H54 (cell line): Measurements from ENCODE around the gene PITPNC1.

Experiments used
- DNase-seq: peaks from one replicate; pipeline ENCODE4 v3.0.0; 2011; ENCODE audit warnings: low spot score, mixed read lengths; ENCODE audit not compliant: insufficient read length
- FAIRE-seq: peaks from 3 replicates; lab custom pipeline; 2011; peaks lifted over from hg19 to GRCh38; lab: Jason Lieb, UNC
- POLR2A ChIP-seq: IDR thresholded peaks from 2 replicates; pipeline ENCODE4 v1.6.1; 2011; ENCODE audit warnings: low read depth, mild to moderate bottlenecking, low read length

Gene PITPNC1

DNA sequence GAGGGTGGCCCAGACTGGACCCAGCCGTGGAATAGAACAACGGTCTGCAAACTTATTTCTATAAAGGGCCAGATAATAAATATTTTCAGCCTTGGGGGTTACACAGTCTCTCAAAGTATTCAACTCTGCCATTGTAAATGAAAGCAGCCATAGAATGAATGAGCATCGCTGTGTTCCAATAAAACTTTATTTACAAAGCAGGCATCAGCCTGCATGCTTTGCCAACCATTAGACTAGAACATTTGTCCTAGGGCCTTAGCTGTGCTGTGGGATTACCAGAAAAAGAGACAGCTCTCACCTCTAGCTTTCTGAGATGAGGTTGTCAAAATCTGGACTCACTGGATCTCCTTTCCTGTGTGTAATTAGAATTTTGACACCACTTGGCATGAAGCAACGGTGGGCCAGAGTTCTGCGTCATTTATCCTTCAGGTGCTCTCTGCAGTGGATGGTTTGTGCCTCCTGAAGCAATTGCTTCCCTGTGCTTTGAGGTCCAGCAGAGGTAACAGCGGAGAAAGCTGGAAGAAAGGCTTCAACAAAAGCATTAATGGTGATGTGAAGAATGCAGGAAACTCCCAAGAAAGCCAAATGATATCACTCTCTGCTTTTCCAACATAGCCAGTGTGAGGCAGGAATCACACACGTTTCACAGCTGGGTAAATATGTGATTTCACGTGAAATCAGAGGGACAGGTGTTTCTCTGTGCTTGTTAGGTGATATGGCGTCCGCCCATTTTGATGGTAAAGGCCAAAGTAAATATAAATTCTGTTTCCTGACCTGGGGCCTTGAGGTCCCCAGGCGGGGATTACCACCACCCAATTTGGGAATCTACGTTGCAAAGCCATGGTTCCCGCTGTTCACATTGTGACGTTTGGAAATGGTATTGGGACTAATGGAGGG is 148.4 kb downstream of the PITPNC1 start:
- no peak for DNase-seq
- FAIRE-seq, result no peak
- TF ChIP-seq POLR2A, result no peak

DNA sequence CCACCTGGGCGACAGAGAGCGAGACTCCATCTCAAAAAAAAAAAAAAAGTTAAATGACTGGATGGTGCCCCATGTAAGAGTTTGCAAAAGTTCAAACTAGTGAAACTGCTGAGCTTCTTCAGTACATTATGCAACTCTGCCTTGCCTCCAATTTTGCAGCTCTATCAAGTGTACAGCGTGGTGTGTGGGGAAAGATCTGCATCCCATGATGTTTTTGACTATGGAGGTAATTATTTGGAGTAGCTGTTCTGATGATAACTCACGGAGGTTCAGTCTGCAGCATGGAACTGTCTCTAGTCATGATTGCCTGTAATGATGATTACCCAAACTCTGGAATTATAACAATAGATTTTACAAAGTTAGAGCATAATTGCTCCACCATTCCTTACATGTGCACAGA is 149.6 kb downstream of the PITPNC1 start:
- DNase-seq, result no peak
- FAIRE-seq, result no peak
- TF ChIP-seq POLR2A, result no peak

DNA sequence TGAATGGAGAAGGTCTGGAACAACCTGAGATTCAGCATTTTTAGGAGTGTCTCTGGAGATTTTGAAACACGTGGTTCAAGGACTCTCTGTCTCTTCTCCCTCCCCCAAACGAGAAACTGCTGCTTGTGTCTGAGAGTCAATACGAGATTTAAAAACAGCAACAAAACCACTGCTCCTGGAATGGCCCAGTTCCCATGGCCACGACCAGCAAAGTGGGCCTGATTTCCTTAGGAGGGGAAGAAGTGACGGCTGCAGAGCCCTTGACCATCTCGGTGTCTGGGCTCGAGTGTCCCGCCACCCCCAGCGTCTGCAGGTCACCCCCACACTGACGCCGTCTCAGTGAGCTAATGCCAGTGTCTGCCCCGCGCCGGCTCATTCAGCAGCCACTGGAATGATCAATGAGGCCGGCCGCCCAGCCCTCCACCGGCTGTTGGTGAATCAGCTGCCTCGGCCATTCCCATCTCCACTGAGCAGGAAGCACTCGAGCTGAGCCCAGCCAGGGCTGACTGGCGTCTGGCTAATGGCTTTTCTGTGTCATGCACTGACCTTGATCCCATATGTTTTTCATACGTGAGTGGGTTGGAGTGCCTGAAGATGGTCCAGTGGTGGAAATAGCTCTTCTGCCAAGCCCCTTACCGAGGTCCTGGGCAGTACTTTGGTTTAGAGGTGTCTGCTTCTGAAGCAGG is 151.8 kb downstream of the PITPNC1 start:
- DNase-seq, result peak; percentile 98
- TF ChIP-seq POLR2A, result peak; percentile 53
- peak; percentile 58 for FAIRE-seq

GRCh38 chr17:67531291-67531690 is 154.2 kb downstream of the PITPNC1 start:
- FAIRE-seq (no peak), DNase-seq (no peak)
- no peak for TF ChIP-seq POLR2A

DNA sequence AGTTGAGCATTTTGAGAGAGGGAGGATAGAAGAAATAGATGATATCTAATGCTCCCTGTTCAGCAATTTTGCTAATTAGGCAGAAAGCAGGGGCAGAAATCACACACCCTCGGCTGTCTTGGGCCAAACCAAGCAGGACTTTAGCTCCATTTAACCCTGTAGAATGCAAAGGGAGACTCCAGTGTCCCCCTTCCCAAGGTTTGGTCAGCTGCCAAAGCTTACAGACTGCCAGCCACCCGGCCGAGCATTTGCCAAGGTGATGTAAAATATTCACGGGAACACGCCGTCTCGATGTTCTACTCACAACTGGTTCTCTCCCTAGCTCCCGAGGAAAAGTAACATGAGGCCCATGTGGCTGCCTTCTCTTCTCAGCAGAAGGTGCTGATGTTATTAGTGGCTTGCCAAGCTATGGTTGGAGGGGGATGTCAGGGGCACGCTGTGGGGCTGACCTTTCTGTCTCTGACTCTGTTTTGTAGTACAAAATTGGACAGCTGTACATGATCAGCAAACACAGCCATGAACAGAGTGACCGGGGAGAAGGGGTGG is 155.3 kb downstream of the PITPNC1 start:
- TF ChIP-seq POLR2A, result no peak
- DNase-seq (no peak), FAIRE-seq (no peak)

GRCh38 chr17:67534941-67535340 is 157.9 kb downstream of the PITPNC1 start:
- no peak for TF ChIP-seq POLR2A
- DNase-seq, result no peak
- no peak for FAIRE-seq

GRCh38 chr17:67542219-67543114 is 165.4 kb downstream of the PITPNC1 start:
- no peak for TF ChIP-seq POLR2A
- DNase-seq, result no peak

GRCh38 chr17:67544364-67544955 is 167.4 kb downstream of the PITPNC1 start:
- FAIRE-seq, result no peak
- TF ChIP-seq POLR2A, result no peak
- DNase-seq, result no peak

More at GRCh38 chr17:67542219-67543114, 165.4 kb downstream of the PITPNC1 start:
- no peak for FAIRE-seq

DNA sequence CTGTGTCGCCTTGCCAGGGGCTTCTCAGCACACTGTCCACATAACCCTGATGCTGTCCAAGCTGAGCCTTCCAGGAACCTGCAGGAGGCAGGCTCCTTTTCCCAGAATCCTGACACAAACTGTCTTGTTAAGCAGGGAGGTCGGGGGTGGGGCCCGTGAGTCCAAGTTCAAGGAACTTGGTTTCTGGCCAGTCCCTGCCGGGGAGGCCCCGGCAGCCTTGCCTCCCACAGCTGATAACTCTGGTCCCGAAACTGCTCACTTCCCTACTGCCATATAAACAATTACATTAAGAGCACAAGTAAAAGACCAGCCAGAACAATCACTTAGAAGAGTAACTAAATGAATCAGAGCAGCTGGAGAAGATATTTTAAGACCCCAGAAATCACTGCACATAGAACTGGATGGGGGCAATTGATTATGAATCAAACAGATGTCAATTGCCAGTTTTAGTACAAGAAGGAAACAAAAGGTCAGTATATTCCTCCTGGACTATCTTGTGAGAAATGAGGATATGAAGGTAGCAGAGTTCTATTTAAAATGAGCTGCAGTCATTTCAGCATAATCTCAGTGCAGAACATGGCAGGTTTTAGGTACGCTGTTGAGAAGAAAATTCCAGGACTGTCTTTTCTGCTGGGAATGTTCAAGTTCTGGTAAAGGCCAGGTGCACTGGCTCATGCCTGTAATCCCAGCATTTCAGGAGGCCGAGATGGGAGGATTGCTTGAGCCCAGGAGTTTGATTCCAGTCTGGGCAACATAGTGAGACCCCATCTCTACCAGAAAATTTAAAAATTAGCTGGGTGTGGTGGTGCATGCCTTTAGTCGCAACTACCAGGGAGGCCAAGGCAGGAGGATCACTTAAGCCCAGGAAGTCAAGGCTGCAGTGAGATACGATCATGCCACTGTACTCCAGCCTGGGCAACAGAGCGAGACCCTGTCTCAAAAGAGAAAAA is 169.8 kb downstream of the PITPNC1 start:
- no peak for DNase-seq
- no peak for TF ChIP-seq POLR2A
- no peak for FAIRE-seq

GRCh38 chr17:67548693-67549092 is 171.6 kb downstream of the PITPNC1 start:
- TF ChIP-seq POLR2A, result no peak
- DNase-seq (no peak), FAIRE-seq (no peak)

GRCh38 chr17:67549820-67550219 is 172.7 kb downstream of the PITPNC1 start:
- DNase-seq, result no peak

GRCh38 chr17:67554634-67555033 is 177.6 kb downstream of the PITPNC1 start:
- DNase-seq (no peak), FAIRE-seq (no peak)
- no peak for TF ChIP-seq POLR2A

More at GRCh38 chr17:67549820-67550219, 172.7 kb downstream of the PITPNC1 start:
- no peak for FAIRE-seq
- TF ChIP-seq POLR2A, result no peak
